GM23338 (cell line): ENCODE data around the gene TOM1. TPM values are rescaled to one million over a fixed set of nuclear protein-coding genes. Genes with fewer than 3 reads are reported as not detected.

Source experiments
- ATAC-seq: fragments of 200-7000 bp; cut with Tn5 transposase; 3 replicates; pipeline ENCODE4 v1.9.1; 2020
- DNase-seq: peaks from one replicate; pipeline ENCODE4 v3.0.0-alpha.2; 2015; ENCODE audit warnings: low spot score
- H2AFZ ChIP-seq: fragments of 200-600 bp; sonication (generic); 2 replicates; pipeline ENCODE4 v1.8.0; 2016; ENCODE audit warnings: antibody characterized with exemption, mild to moderate bottlenecking, moderate library complexity
- H3F3A ChIP-seq: fragments of 200-600 bp; sonication (generic); replicated peaks from 2 replicates; pipeline ENCODE4 v1.8.0; 2017; ENCODE audit warnings: antibody characterized with exemption, mixed run types, low read depth
- H3K27ac ChIP-seq: fragments of 200-600 bp; sonication (generic); 2 replicates; pipeline ENCODE4 v1.6.1; 2016; ENCODE audit warnings: low read depth
- H3K27me3 ChIP-seq: fragments of 200-600 bp; sonication (generic); 2 replicates; pipeline ENCODE4 v1.8.0; 2016; ENCODE audit warnings: mild to moderate bottlenecking, mixed run types, moderate library complexity; ENCODE audit not compliant: insufficient read depth
- H3K36me3 ChIP-seq: fragments of 200-600 bp; sonication (generic); 2 replicates; pipeline ENCODE4 v1.8.0; 2016; ENCODE audit warnings: mild to moderate bottlenecking; ENCODE audit not compliant: insufficient read depth
- H3K4me1 ChIP-seq: fragments of 200-600 bp; sonication (generic); 2 replicates; pipeline ENCODE4 v1.8.0; 2016; ENCODE audit warnings: mild to moderate bottlenecking, moderate library complexity; ENCODE audit not compliant: insufficient read depth
- H3K4me2 ChIP-seq: fragments of 200-600 bp; sonication (generic); 2 replicates; pipeline ENCODE4 v1.7.1; 2017; ENCODE audit warnings: mixed run types
- H3K4me3 ChIP-seq: fragments of 200-600 bp; sonication (generic); 2 replicates; pipeline ENCODE4 v1.6.1; 2016; ENCODE audit warnings: mixed run types
- H3K79me2 ChIP-seq: fragments of 200-600 bp; sonication (generic); replicated peaks from 2 replicates; pipeline ENCODE4 v1.8.0; 2017; ENCODE audit warnings: mild to moderate bottlenecking; ENCODE audit not compliant: insufficient read depth
- H3K9me2 ChIP-seq: fragments of 200-600 bp; sonication (generic); 2 replicates; pipeline ENCODE4 v1.8.0; 2017; ENCODE audit not compliant: insufficient read depth
- H4K20me1 ChIP-seq: fragments of 200-600 bp; sonication (generic); replicated peaks from 2 replicates; pipeline ENCODE4 v1.8.0; 2017; ENCODE audit warnings: mild to moderate bottlenecking; ENCODE audit not compliant: insufficient read depth
- H3K27ac Mint-ChIP-seq: 2 replicates; pipeline ENCODE4 v1.8.0; 2020; ENCODE audit warnings: inconsistent platforms, mild to moderate bottlenecking, moderate library complexity, mixed read lengths
- H3K27me3 Mint-ChIP-seq: 3 replicates; pipeline ENCODE4 v1.8.0; 2022; ENCODE audit warnings: low read depth, mild to moderate bottlenecking, moderate library complexity, mixed read lengths, inconsistent platforms; ENCODE audit not compliant: insufficient read depth, poor library complexity
- H3K36me3 Mint-ChIP-seq: 3 replicates; pipeline ENCODE4 v1.8.0; 2021; ENCODE audit warnings: low read depth, mild to moderate bottlenecking, inconsistent platforms, moderate library complexity, mixed read lengths
- H3K4me1 Mint-ChIP-seq: 3 replicates; pipeline ENCODE4 v1.8.0; 2020; ENCODE audit warnings: mild to moderate bottlenecking, inconsistent platforms, mixed read lengths
- H3K4me3 Mint-ChIP-seq: 3 replicates; pipeline ENCODE4 v1.8.0; 2021; ENCODE audit warnings: moderate library complexity, mild to moderate bottlenecking, inconsistent platforms, mixed read lengths
- H3K9me3 Mint-ChIP-seq: 3 replicates; pipeline ENCODE4 v1.8.0; 2020; ENCODE audit warnings: moderate library complexity, mild to moderate bottlenecking, inconsistent platforms, mixed read lengths
- CREB1 ChIP-seq: fragments of 250-450 bp; sonication (Bioruptor Pico); IDR thresholded peaks from 2 replicates; pipeline ENCODE4 v1.5.0; 2020; ENCODE audit warnings: low read depth, mild to moderate bottlenecking, moderate library complexity
- CTCF ChIP-seq, 2 experiments: fragments of 200-600 bp in 1 of 2; sonication (generic) in 1 of 2; conservative IDR thresholded peaks; 2 replicates each; pipeline versions ENCODE4 v1.5.1 to v1.6.1; 2016 to 2017; ENCODE audit warnings: antibody characterized with exemption in 2 of 2, low read depth in 2 of 2, mild to moderate bottlenecking in 2 of 2, moderate library complexity in 1 of 2
- ETS1 ChIP-seq: IDR thresholded peaks from 2 replicates; pipeline ENCODE4 v1.6.1; 2016; ENCODE audit warnings: antibody characterized with exemption
- EZH2 ChIP-seq: fragments of 200-600 bp; sonication (generic); IDR thresholded peaks from one replicate; pipeline ENCODE4 v1.8.0; 2017; ENCODE audit warnings: antibody characterized with exemption, mild to moderate bottlenecking, low read depth; ENCODE audit not compliant: unreplicated experiment
- JUNB ChIP-seq: IDR thresholded peaks from one replicate; pipeline ENCODE4 v1.6.1; 2016; ENCODE audit warnings: antibody characterized with exemption; ENCODE audit not compliant: unreplicated experiment
- STAT1 ChIP-seq: IDR thresholded peaks from one replicate; pipeline ENCODE4 v1.6.1; 2016; ENCODE audit warnings: antibody characterized with exemption; ENCODE audit not compliant: unreplicated experiment
- ZNF114 ChIP-seq: fragments of 250-450 bp; sonication (Bioruptor Pico); IDR thresholded peaks from 2 replicates; pipeline ENCODE4 v1.5.0; 2020; ENCODE audit warnings: mild to moderate bottlenecking, moderate library complexity
- ZNF331 ChIP-seq: fragments of 250-450 bp; sonication (Bioruptor Pico); IDR thresholded peaks from 2 replicates; pipeline ENCODE4 v1.5.0; 2020; ENCODE audit warnings: low read depth, mild to moderate bottlenecking, moderate library complexity
- polyA plus RNA-seq: library from polyadenylated mRNA; unstranded; fragments of >200 nt; fragmentation: Nextera tagmentation; extraction: Ambion mirVana; gene quantifications from 2 replicates; pipeline ENCODE4 v1.2.1, GENCODE V29; 2016
- total RNA-seq: library from RNA; depleted of rRNA; stranded (reverse); fragments of >200 nt; shearing (Covaris generic); gene quantifications from 2 replicates; pipeline ENCODE4 v1.2.3, GENCODE V29; 2014
- TF ChIP-seq, protein P1 (sequence below): IDR thresholded peaks from one replicate; pipeline ENCODE4 v1.6.1; 2018; ENCODE audit warnings: antibody characterized with exemption; ENCODE audit not compliant: unreplicated experiment
- TF ChIP-seq, protein P2 (sequence below): fragments of 250-450 bp; sonication (Bioruptor Pico); IDR thresholded peaks from 2 replicates; pipeline ENCODE4 v1.5.0; 2020; ENCODE audit warnings: mild to moderate bottlenecking, moderate library complexity

Gene TOM1
- total and polyA plus RNA-seq, 2 experiments from 2014 or later = 10.9 to 17.8 TPM

DNA sequence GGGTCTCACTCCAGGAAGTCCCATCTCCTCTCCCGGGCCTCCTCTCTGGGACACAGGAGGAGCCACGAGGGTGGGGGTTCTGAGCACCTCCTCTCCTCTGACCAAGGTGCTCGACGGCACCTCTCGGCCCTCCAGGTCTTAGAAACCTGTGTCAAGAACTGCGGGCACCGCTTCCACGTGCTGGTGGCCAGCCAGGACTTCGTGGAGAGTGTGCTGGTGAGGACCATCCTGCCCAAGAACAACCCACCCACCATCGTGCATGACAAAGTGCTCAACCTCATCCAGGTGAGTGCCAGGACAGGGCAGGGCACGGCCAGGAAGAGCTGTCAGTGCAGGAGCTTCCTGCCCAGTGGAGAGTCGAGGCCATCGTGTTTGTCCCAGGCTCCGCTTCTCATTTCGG is 23.2 kb downstream of the TOM1 start (continued):
- TF ChIP-seq CTCF (conservative IDR thresholded peaks at IDR 0.05; ENCODE audit: low read depth in 2 of 2) (no peak), JUNB (no peak), STAT1 (no peak), EZH2 (no peak)

- Histone ChIP-seq H3K36me3 (no peaks in the 10 kb centered on the region), H3K27ac (no peak overlapping the region), H3K79me2 (no peaks in the 10 kb centered on the region), H3K27me3 (no peaks in the 10 kb centered on the region), H4K20me1 (no peaks in the 10 kb centered on the region), H3K4me1 (no peaks in the 10 kb centered on the region), H3K9me2 (no peaks in the 10 kb centered on the region), H2AFZ (no peak overlapping the region), H3F3A (no peaks in the 10 kb centered on the region), H3K4me2 (no peak overlapping the region), H3K4me3 (no peak overlapping the region)
- Mint-ChIP-seq H3K4me1 (no peaks in the 10 kb centered on the region), H3K36me3 (peaks cover 10% of the 10 kb centered on the region), H3K9me3 (no peaks in the 10 kb centered on the region), H3K4me3 (no peak overlapping the region), H3K27me3 (peaks cover 6% of the 10 kb centered on the region), H3K27ac (no peak overlapping the region)
- DNase-seq = no peak
- no peak for ATAC-seq
- no peak for TF ChIP-seq CTCF (conservative IDR thresholded peaks at IDR 0.05; ENCODE audit: low read depth in 2 of 2)
- TF ChIP-seq CREB1 (CRISPR knock-in tag) = no peak
- no peak for TF ChIP-seq ETS1
- TF ChIP-seq ZNF331 (CRISPR knock-in tag) = no peak
- TF ChIP-seq ZNF114 (CRISPR knock-in tag) = no peak
- TF ChIP-seq, protein P1, sequence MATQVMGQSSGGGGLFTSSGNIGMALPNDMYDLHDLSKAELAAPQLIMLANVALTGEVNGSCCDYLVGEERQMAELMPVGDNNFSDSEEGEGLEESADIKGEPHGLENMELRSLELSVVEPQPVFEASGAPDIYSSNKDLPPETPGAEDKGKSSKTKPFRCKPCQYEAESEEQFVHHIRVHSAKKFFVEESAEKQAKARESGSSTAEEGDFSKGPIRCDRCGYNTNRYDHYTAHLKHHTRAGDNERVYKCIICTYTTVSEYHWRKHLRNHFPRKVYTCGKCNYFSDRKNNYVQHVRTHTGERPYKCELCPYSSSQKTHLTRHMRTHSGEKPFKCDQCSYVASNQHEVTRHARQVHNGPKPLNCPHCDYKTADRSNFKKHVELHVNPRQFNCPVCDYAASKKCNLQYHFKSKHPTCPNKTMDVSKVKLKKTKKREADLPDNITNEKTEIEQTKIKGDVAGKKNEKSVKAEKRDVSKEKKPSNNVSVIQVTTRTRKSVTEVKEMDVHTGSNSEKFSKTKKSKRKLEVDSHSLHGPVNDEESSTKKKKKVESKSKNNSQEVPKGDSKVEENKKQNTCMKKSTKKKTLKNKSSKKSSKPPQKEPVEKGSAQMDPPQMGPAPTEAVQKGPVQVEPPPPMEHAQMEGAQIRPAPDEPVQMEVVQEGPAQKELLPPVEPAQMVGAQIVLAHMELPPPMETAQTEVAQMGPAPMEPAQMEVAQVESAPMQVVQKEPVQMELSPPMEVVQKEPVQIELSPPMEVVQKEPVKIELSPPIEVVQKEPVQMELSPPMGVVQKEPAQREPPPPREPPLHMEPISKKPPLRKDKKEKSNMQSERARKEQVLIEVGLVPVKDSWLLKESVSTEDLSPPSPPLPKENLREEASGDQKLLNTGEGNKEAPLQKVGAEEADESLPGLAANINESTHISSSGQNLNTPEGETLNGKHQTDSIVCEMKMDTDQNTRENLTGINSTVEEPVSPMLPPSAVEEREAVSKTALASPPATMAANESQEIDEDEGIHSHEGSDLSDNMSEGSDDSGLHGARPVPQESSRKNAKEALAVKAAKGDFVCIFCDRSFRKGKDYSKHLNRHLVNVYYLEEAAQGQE = no peak
- TF ChIP-seq, protein P2, sequence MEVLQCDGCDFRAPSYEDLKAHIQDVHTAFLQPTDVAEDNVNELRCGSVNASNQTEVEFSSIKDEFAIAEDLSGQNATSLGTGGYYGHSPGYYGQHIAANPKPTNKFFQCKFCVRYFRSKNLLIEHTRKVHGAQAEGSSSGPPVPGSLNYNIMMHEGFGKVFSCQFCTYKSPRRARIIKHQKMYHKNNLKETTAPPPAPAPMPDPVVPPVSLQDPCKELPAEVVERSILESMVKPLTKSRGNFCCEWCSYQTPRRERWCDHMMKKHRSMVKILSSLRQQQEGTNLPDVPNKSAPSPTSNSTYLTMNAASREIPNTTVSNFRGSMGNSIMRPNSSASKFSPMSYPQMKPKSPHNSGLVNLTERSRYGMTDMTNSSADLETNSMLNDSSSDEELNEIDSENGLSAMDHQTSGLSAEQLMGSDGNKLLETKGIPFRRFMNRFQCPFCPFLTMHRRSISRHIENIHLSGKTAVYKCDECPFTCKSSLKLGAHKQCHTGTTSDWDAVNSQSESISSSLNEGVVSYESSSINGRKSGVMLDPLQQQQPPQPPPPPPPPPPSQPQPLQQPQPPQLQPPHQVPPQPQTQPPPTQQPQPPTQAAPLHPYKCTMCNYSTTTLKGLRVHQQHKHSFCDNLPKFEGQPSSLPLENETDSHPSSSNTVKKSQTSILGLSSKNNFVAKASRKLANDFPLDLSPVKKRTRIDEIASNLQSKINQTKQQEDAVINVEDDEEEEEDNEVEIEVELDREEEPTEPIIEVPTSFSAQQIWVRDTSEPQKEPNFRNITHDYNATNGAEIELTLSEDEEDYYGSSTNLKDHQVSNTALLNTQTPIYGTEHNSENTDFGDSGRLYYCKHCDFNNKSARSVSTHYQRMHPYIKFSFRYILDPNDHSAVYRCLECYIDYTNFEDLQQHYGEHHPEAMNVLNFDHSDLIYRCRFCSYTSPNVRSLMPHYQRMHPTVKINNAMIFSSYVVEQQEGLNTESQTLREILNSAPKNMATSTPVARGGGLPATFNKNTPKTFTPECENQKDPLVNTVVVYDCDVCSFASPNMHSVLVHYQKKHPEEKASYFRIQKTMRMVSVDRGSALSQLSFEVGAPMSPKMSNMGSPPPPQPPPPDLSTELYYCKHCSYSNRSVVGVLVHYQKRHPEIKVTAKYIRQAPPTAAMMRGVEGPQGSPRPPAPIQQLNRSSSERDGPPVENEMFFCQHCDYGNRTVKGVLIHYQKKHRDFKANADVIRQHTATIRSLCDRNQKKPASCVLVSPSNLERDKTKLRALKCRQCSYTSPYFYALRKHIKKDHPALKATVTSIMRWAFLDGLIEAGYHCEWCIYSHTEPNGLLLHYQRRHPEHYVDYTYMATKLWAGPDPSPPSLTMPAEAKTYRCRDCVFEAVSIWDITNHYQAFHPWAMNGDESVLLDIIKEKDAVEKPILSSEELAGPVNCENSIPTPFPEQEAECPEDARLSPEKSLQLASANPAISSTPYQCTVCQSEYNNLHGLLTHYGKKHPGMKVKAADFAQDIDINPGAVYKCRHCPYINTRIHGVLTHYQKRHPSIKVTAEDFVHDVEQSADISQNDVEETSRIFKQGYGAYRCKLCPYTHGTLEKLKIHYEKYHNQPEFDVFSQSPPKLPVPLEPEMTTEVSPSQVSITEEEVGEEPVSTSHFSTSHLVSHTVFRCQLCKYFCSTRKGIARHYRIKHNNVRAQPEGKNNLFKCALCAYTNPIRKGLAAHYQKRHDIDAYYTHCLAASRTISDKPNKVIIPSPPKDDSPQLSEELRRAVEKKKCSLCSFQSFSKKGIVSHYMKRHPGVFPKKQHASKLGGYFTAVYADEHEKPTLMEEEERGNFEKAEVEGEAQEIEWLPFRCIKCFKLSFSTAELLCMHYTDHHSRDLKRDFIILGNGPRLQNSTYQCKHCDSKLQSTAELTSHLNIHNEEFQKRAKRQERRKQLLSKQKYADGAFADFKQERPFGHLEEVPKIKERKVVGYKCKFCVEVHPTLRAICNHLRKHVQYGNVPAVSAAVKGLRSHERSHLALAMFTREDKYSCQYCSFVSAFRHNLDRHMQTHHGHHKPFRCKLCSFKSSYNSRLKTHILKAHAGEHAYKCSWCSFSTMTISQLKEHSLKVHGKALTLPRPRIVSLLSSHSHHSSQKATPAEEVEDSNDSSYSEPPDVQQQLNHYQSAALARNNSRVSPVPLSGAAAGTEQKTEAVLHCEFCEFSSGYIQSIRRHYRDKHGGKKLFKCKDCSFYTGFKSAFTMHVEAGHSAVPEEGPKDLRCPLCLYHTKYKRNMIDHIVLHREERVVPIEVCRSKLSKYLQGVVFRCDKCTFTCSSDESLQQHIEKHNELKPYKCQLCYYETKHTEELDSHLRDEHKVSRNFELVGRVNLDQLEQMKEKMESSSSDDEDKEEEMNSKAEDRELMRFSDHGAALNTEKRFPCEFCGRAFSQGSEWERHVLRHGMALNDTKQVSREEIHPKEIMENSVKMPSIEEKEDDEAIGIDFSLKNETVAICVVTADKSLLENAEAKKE (CRISPR knock-in tag) = no peak
- TF ChIP-seq JUNB = no peak
These were observed 23.6 kb downstream of the TOM1 start for GRCh38 chr22:35323305-35323704.
